ENCODE results near the gene CSK. TPM values are rescaled to one million over a fixed set of nuclear protein-coding genes. Genes with fewer than 3 reads are reported as not detected.

CSK gene
- total and polyA plus RNA-seq, 8 donors, result 15.2 to 61.0 (median 24.0) TPM

DNA sequence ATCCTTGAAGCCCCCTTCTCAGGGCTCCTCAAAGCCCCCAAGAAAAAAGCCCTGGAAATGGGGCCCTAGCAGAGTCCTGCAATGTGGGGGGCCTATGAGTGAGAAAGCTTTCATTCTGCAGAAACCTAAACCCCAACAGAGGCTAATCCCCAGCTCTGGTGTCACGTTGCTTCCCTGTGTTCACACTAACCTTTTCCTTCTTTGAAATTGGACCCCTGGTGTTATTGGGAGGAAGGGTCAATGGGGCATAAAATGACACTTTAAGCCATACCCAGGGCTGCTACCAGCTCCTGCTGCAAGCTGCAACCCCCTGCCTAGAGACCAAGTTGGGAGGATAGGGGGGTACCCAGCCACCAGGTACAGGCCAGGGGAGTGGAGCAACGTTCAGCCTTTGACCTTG is 31.1 kb upstream of the CSK start:
- WGBS, 5 donors, result 30 to 44% (median 37%) methylated on average over 2 of the region's 2 CpGs
- TF ChIP-seq, protein P1, sequence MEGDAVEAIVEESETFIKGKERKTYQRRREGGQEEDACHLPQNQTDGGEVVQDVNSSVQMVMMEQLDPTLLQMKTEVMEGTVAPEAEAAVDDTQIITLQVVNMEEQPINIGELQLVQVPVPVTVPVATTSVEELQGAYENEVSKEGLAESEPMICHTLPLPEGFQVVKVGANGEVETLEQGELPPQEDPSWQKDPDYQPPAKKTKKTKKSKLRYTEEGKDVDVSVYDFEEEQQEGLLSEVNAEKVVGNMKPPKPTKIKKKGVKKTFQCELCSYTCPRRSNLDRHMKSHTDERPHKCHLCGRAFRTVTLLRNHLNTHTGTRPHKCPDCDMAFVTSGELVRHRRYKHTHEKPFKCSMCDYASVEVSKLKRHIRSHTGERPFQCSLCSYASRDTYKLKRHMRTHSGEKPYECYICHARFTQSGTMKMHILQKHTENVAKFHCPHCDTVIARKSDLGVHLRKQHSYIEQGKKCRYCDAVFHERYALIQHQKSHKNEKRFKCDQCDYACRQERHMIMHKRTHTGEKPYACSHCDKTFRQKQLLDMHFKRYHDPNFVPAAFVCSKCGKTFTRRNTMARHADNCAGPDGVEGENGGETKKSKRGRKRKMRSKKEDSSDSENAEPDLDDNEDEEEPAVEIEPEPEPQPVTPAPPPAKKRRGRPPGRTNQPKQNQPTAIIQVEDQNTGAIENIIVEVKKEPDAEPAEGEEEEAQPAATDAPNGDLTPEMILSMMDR (IDR thresholded peaks at IDR 0.05), result no peak
- TF ChIP-seq POLR2A (IDR thresholded peaks at IDR 0.05), result no peak
- no peak for TF ChIP-seq EP300 (IDR thresholded peaks at IDR 0.05)
- no peak for TF ChIP-seq POLR2AphosphoS5 (IDR thresholded peaks at IDR 0.05)
- Histone ChIP-seq H3K4me1 (no peaks in the 10 kb centered on the region), H3K9me3 (no peaks in the 10 kb centered on the region), H3K27me3 (no peaks in the 10 kb centered on the region), H3K27ac (no peak overlapping the region), H3K36me3 (no peaks in the 10 kb centered on the region), H3K4me3 (no peak overlapping the region)
- intact Hi-C loops (cut with DNase I; ENCODE audit: low total_unique reads), result no loop called here
- no peak for DNase-seq

DNA sequence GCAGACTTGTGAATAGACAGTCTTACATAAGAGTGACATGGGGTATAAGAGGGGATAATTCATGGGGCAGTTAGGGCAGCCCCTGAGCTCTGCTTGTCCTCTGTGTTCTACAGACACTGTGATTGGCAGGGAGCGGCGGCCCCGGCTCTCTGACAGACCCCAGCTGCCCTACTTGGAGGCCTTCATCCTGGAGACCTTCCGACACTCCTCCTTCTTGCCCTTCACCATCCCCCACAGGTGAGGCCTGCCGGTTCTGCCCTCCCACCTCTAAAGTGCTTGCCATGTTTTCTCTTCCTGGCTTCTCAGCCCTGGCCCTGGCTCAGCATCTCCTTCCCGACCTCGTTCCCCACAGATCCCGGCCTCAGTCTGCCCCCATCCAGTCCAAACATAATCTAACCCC is 29.9 kb upstream of the CSK start:
- no peak overlapping the region for H3K4me3 ChIP-seq
- TF ChIP-seq, protein P1 (IDR thresholded peaks at IDR 0.05), result no peak
- no peak for TF ChIP-seq POLR2AphosphoS5 (IDR thresholded peaks at IDR 0.05)
- no peak for TF ChIP-seq EP300 (IDR thresholded peaks at IDR 0.05)
- TF ChIP-seq POLR2A (IDR thresholded peaks at IDR 0.05), result no peak
- no peak overlapping the region for H3K27ac ChIP-seq
- H3K27me3 ChIP-seq, result no peaks in the 10 kb centered on the region
- intact Hi-C loops (cut with DNase I; ENCODE audit: low total_unique reads), result no loop called here
- WGBS, 5 donors, result 64 to 78% (median 69%) methylated on average over 8 of the region's 8 CpGs
- no peaks in the 10 kb centered on the region for H3K4me1 ChIP-seq
- no peak for DNase-seq
- H3K36me3 ChIP-seq, result no peaks in the 10 kb centered on the region
- no peaks in the 10 kb centered on the region for H3K9me3 ChIP-seq

DNA sequence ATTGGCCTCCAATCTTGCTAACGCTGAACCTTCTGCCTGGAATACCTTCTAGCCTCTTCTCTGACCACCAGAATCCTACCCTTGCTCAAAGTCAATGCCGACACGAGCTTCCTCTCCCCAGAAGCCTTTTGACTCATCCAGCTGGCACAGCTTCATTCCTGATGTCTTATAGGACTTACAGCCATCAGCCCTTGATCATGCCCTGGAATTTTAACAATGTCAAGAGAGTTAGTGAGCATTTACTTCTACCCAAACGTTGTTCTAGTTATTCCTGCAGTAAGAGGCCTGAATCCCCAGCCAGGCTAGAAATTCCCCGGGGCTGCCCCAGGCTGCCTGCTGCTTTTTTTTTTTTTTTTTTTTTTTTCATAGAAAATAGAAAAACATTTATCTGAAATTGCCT is 29.3 kb upstream of the CSK start:
- DNase-seq, result no peak
- no peaks in the 10 kb centered on the region for H3K9me3 ChIP-seq
- no peaks in the 10 kb centered on the region for H3K4me1 ChIP-seq
- 41 to 59% (median 55%) methylated on average over 5 of the region's 5 CpGs for WGBS, 5 donors
- TF ChIP-seq EP300 (IDR thresholded peaks at IDR 0.05), result no peak
- TF ChIP-seq, protein P1 (IDR thresholded peaks at IDR 0.05), result no peak
- TF ChIP-seq POLR2A (IDR thresholded peaks at IDR 0.05), result no peak
- TF ChIP-seq POLR2AphosphoS5 (IDR thresholded peaks at IDR 0.05), result no peak
- H3K27ac ChIP-seq, result no peak overlapping the region
- no peak overlapping the region for H3K4me3 ChIP-seq
- no peaks in the 10 kb centered on the region for H3K36me3 ChIP-seq
- H3K27me3 ChIP-seq, result no peaks in the 10 kb centered on the region
- intact Hi-C loops (cut with DNase I; ENCODE audit: low total_unique reads), result no loop called here

DNA sequence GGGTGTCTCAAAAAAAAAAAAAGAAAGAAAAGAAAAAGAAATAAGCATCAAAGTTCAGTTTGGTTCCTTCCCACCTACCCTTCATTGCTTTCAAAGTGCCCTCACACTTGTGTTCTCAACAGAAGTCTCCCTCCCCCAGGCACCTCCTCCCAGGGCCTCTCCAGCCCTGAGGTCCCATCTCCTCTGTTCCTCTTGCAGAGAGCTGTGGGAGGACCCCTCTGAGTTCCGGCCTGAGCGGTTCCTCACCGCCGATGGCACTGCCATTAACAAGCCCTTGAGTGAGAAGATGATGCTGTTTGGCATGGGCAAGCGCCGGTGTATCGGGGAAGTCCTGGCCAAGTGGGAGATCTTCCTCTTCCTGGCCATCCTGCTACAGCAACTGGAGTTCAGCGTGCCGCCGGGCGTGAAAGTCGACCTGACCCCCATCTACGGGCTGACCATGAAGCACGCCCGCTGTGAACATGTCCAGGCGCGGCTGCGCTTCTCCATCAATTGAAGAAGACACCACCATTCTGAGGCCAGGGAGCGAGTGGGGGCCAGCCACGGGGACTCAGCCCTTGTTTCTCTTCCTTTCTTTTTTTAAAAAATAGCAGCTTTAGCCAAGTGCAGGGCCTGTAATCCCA is 27.2 kb upstream of the CSK start:
- H3K4me1 ChIP-seq, result no peaks in the 10 kb centered on the region
- no peaks in the 10 kb centered on the region for H3K9me3 ChIP-seq
- no peak overlapping the region for H3K4me3 ChIP-seq
- no peak overlapping the region for H3K27ac ChIP-seq
- intact Hi-C loops (cut with DNase I; ENCODE audit: low total_unique reads), result no loop called here
- TF ChIP-seq POLR2A (IDR thresholded peaks at IDR 0.05) (no peak), POLR2AphosphoS5 (IDR thresholded peaks at IDR 0.05) (no peak), EP300 (IDR thresholded peaks at IDR 0.05) (no peak)
- TF ChIP-seq, protein P1 (IDR thresholded peaks at IDR 0.05), result no peak
- H3K36me3 ChIP-seq, result no peaks in the 10 kb centered on the region
- no peaks in the 10 kb centered on the region for H3K27me3 ChIP-seq
- 86 to 93% (median 88%) methylated on average over 18 to 20 of the region's 20 CpGs for WGBS, 5 donors
- DNase-seq, result no peak
